OCI-LY3 (cell line): Measurements from ENCODE around the gene PSKH1.

Source experiments
- CTCF ChIP-seq: fragments of 200-600, 300-600 bp; sonication (generic); IDR thresholded peaks from 2 replicates; pipeline ENCODE4 v1.5.1; 2014; ENCODE audit warnings: antibody characterized with exemption, low read length, low read depth
- EZH2phosphoT487 ChIP-seq: fragments of 200-600 bp; shearing (Covaris generic); IDR thresholded peaks from 2 replicates; pipeline ENCODE4 v1.6.1; 2018; ENCODE audit warnings: antibody characterized with exemption, mixed run types, low read depth

- TF ChIP-seq CTCF (no peak), EZH2phosphoT487 (no peak)
These were observed 84.0 kb downstream of the PSKH1 start for GRCh38 chr16:67977005-67977404.
